GM19438 (cell line): Measurements from ENCODE around the gene TMEM218.
"Not testable (repeated sequence)": the region's sequence is repeated elsewhere in the genome, so short reads cannot be mapped to it uniquely, and the experiment has no call there.

ENCODE experiments used
- ATAC-seq: cut with Tn5 transposase; IDR thresholded peaks from one replicate; pipeline ENCODE4 v1.9.1; 2021; ENCODE audit warnings: low read depth; ENCODE audit not compliant: unreplicated experiment

Gene TMEM218

GRCh38 chr11:125091247-125091876, 20.1 kb downstream of the TMEM218 start:
- no peak for ATAC-seq

- ATAC-seq, result no peak
These were observed 20.6 kb downstream of the TMEM218 start for GRCh38 chr11:125090816-125091215.

GRCh38 chr11:125090151-125090550, 21.3 kb downstream of the TMEM218 start:
- not testable (repeated sequence) for ATAC-seq

- not testable (repeated sequence) for ATAC-seq
These were observed 21.9 kb downstream of the TMEM218 start for GRCh38 chr11:125089481-125089880.

GRCh38 chr11:125088576-125089455, 22.6 kb downstream of the TMEM218 start:
- ATAC-seq, result no peak

- no peak for ATAC-seq
These were observed 23.3 kb downstream of the TMEM218 start for GRCh38 chr11:125088123-125088522.

GRCh38 chr11:125086633-125087296, 24.7 kb downstream of the TMEM218 start:
- ATAC-seq, result no peak

GRCh38 chr11:125085301-125086081, 25.9 kb downstream of the TMEM218 start:
- no peak for ATAC-seq

GRCh38 chr11:125084761-125085231, 26.6 kb downstream of the TMEM218 start:
- ATAC-seq, result no peak

GRCh38 chr11:125084057-125084416, 27.4 kb downstream of the TMEM218 start:
- ATAC-seq, result no peak

GRCh38 chr11:125083312-125084056, 27.9 kb downstream of the TMEM218 start:
- ATAC-seq, result no peak

GRCh38 chr11:125082611-125083311, 28.7 kb downstream of the TMEM218 start:
- no peak for ATAC-seq

GRCh38 chr11:125082040-125082439, 29.4 kb downstream of the TMEM218 start:
- ATAC-seq, result no peak

GRCh38 chr11:125081098-125081798, 30.2 kb downstream of the TMEM218 start:
- ATAC-seq, result no peak

- no peak for ATAC-seq
These were observed 30.9 kb downstream of the TMEM218 start for GRCh38 chr11:125080531-125080911.

GRCh38 chr11:125079878-125080530, 31.4 kb downstream of the TMEM218 start:
- no peak for ATAC-seq

GRCh38 chr11:125079151-125079877, 32.1 kb downstream of the TMEM218 start:
- no peak for ATAC-seq
